ENCODE results near the gene THAP4.

THAP4 gene

GRCh38 chr2:241560162-241560882, 76.6 kb downstream of the THAP4 start:
- peaks cover 4% of the 10 kb centered on the region; the same call in 1 of the 2 replicates for H3K36me3 ChIP-seq (ENCODE audit: insufficient read depth, low read length)
- H3K4me3 ChIP-seq (ENCODE audit: low read length), result peak overlapping the region; percentile 84
- no peak overlapping the region for H3K27ac ChIP-seq (ENCODE audit: low read depth, low read length)
- H3K9ac ChIP-seq (ENCODE audit: low read depth, low read length), result no peak overlapping the region
- WGBS, result 84% methylated on average over 18 of the region's 18 CpGs
- peaks cover 8% of the 10 kb centered on the region for H3K27me3 ChIP-seq (ENCODE audit: insufficient read depth, low read length)
- no peaks in the 10 kb centered on the region; the same call in 1 of the 2 replicates for H3K4me1 ChIP-seq (ENCODE audit: insufficient read depth, low read length)
- H3K9me3 ChIP-seq (ENCODE audit: insufficient read depth, low read depth, low read length), result peaks cover 7% of the 10 kb centered on the region; the same call in 1 of the 2 replicates

- Histone ChIP-seq H3K4me1 (ENCODE audit: insufficient read depth, low read length) (no peaks in the 10 kb centered on the region; the same call in 1 of the 2 replicates), H3K9ac (ENCODE audit: low read depth, low read length) (peak overlapping the region; percentile 82), H3K9me3 (ENCODE audit: insufficient read depth, low read depth, low read length) (peaks cover 7% of the 10 kb centered on the region; the same call in 1 of the 2 replicates), H3K27ac (ENCODE audit: low read depth, low read length) (no peak overlapping the region), H3K4me3 (ENCODE audit: low read length) (peak overlapping the region; percentile 84), H3K27me3 (ENCODE audit: insufficient read depth, low read length) (peaks cover 8% of the 10 kb centered on the region), H3K36me3 (ENCODE audit: insufficient read depth, low read length) (peaks cover 4% of the 10 kb centered on the region; the same call in 1 of the 2 replicates)
- WGBS, result 9% methylated on average over 78 of the region's 78 CpGs
Measured at GRCh38 chr2:241559323-241560161, 77.4 kb downstream of the THAP4 start.

- no peaks in the 10 kb centered on the region; the same call in 1 of the 2 replicates for H3K4me1 ChIP-seq (ENCODE audit: insufficient read depth, low read length)
- H3K4me3 ChIP-seq (ENCODE audit: low read length), result peak within 1 kb of the TSS; percentile 84
- peaks cover 4% of the 10 kb centered on the region; the same call in 1 of the 2 replicates for H3K36me3 ChIP-seq (ENCODE audit: insufficient read depth, low read length)
- WGBS, result under 1% methylated on average over 98 of the region's 98 CpGs
- H3K9ac ChIP-seq (ENCODE audit: low read depth, low read length), result peak within 1 kb of the TSS; percentile 82
- H3K9me3 ChIP-seq (ENCODE audit: insufficient read depth, low read depth, low read length), result peaks cover 7% of the 10 kb centered on the region; the same call in 1 of the 2 replicates
- peaks cover 8% of the 10 kb centered on the region for H3K27me3 ChIP-seq (ENCODE audit: insufficient read depth, low read length)
- H3K27ac ChIP-seq (ENCODE audit: low read depth, low read length), result no peak within 1 kb of the TSS
Measured at GRCh38 chr2:241558532-241559322, 78.2 kb downstream of the THAP4 start, which contains the start of gene BOK. Gene BOK (plus strand): TSS chr2:241558745. CDS start chr2:241559484, 739 bp downstream.

- Histone ChIP-seq H3K9ac (ENCODE audit: low read depth, low read length) (no peak overlapping the region), H3K27ac (ENCODE audit: low read depth, low read length) (no peak overlapping the region), H3K4me1 (ENCODE audit: insufficient read depth, low read length) (no peaks in the 10 kb centered on the region; the same call in 1 of the 2 replicates), H3K36me3 (ENCODE audit: insufficient read depth, low read length) (no peaks in the 10 kb centered on the region), H3K9me3 (ENCODE audit: insufficient read depth, low read depth, low read length) (peaks cover 7% of the 10 kb centered on the region; the same call in 1 of the 2 replicates), H3K4me3 (ENCODE audit: low read length) (no peak overlapping the region), H3K27me3 (ENCODE audit: insufficient read depth, low read length) (peaks cover 8% of the 10 kb centered on the region)
Measured at GRCh38 chr2:241556746-241557145, 80.2 kb downstream of the THAP4 start.

- Histone ChIP-seq H3K27ac (ENCODE audit: low read depth, low read length) (no peak overlapping the region), H3K9ac (ENCODE audit: low read depth, low read length) (no peak overlapping the region), H3K36me3 (ENCODE audit: insufficient read depth, low read length) (no peaks in the 10 kb centered on the region), H3K9me3 (ENCODE audit: insufficient read depth, low read depth, low read length) (peaks cover 7% of the 10 kb centered on the region; the same call in 1 of the 2 replicates), H3K4me1 (ENCODE audit: insufficient read depth, low read length) (no peaks in the 10 kb centered on the region; the same call in 1 of the 2 replicates), H3K4me3 (ENCODE audit: low read length) (no peak overlapping the region), H3K27me3 (ENCODE audit: insufficient read depth, low read length) (peaks cover 8% of the 10 kb centered on the region)
- WGBS, result 52% methylated on average over 3 of the region's 3 CpGs
Measured at GRCh38 chr2:241555711-241556110, 81.2 kb downstream of the THAP4 start.

- Histone ChIP-seq H3K9me3 (ENCODE audit: insufficient read depth, low read depth, low read length) (peaks cover 7% of the 10 kb centered on the region; the same call in 1 of the 2 replicates), H3K36me3 (ENCODE audit: insufficient read depth, low read length) (no peaks in the 10 kb centered on the region), H3K27ac (ENCODE audit: low read depth, low read length) (no peak overlapping the region), H3K27me3 (ENCODE audit: insufficient read depth, low read length) (peaks cover 8% of the 10 kb centered on the region), H3K9ac (ENCODE audit: low read depth, low read length) (no peak overlapping the region), H3K4me3 (ENCODE audit: low read length) (no peak overlapping the region), H3K4me1 (ENCODE audit: insufficient read depth, low read length) (no peaks in the 10 kb centered on the region; the same call in 1 of the 2 replicates)
- WGBS, result 93% methylated on average over 7 of the region's 7 CpGs
Measured at GRCh38 chr2:241554610-241555322, 82.2 kb downstream of the THAP4 start.

- H3K4me1 ChIP-seq (ENCODE audit: insufficient read depth, low read length), result no peaks in the 10 kb centered on the region; the same call in 1 of the 2 replicates
- no peak overlapping the region for H3K4me3 ChIP-seq (ENCODE audit: low read length)
- no peak overlapping the region for H3K9ac ChIP-seq (ENCODE audit: low read depth, low read length)
- no peaks in the 10 kb centered on the region for H3K36me3 ChIP-seq (ENCODE audit: insufficient read depth, low read length)
- peaks cover 8% of the 10 kb centered on the region; the same call in 1 of the 2 replicates for H3K27me3 ChIP-seq (ENCODE audit: insufficient read depth, low read length)
- H3K9me3 ChIP-seq (ENCODE audit: insufficient read depth, low read depth, low read length), result peaks cover 7% of the 10 kb centered on the region; the same call in 1 of the 2 replicates
- WGBS, result 87% methylated on average over 6 of the region's 6 CpGs
- H3K27ac ChIP-seq (ENCODE audit: low read depth, low read length), result no peak overlapping the region
Measured at GRCh38 chr2:241553981-241554380, 83.0 kb downstream of the THAP4 start.

- Histone ChIP-seq H3K27me3 (ENCODE audit: insufficient read depth, low read length) (peaks cover 8% of the 10 kb centered on the region; the same call in 1 of the 2 replicates), H3K27ac (ENCODE audit: low read depth, low read length) (no peak overlapping the region), H3K9me3 (ENCODE audit: insufficient read depth, low read depth, low read length) (peaks cover 7% of the 10 kb centered on the region; the same call in 1 of the 2 replicates), H3K4me1 (ENCODE audit: insufficient read depth, low read length) (no peaks in the 10 kb centered on the region; the same call in 1 of the 2 replicates), H3K9ac (ENCODE audit: low read depth, low read length) (no peak overlapping the region), H3K4me3 (ENCODE audit: low read length) (no peak overlapping the region), H3K36me3 (ENCODE audit: insufficient read depth, low read length) (no peaks in the 10 kb centered on the region)
- WGBS, result 90% methylated on average over 12 of the region's 12 CpGs
Measured at GRCh38 chr2:241553512-241553830, 83.5 kb downstream of the THAP4 start.

- H3K36me3 ChIP-seq (ENCODE audit: insufficient read depth, low read length), result no peaks in the 10 kb centered on the region
- peaks cover 1% of the 10 kb centered on the region; the same call in 1 of the 2 replicates for H3K4me1 ChIP-seq (ENCODE audit: insufficient read depth, low read length)
- H3K27ac ChIP-seq (ENCODE audit: low read depth, low read length), result no peak overlapping the region
- no peak overlapping the region for H3K9ac ChIP-seq (ENCODE audit: low read depth, low read length)
- no peak overlapping the region for H3K4me3 ChIP-seq (ENCODE audit: low read length)
- no peaks in the 10 kb centered on the region for H3K27me3 ChIP-seq (ENCODE audit: insufficient read depth, low read length)
- H3K9me3 ChIP-seq (ENCODE audit: insufficient read depth, low read depth, low read length), result peaks cover 7% of the 10 kb centered on the region; the same call in 1 of the 2 replicates
- WGBS, result 87% methylated on average over 33 of the region's 33 CpGs
Measured at GRCh38 chr2:241551998-241552737, 84.8 kb downstream of the THAP4 start.
